ENCODE data around the gene DHX35.

Gene DHX35

DNA sequence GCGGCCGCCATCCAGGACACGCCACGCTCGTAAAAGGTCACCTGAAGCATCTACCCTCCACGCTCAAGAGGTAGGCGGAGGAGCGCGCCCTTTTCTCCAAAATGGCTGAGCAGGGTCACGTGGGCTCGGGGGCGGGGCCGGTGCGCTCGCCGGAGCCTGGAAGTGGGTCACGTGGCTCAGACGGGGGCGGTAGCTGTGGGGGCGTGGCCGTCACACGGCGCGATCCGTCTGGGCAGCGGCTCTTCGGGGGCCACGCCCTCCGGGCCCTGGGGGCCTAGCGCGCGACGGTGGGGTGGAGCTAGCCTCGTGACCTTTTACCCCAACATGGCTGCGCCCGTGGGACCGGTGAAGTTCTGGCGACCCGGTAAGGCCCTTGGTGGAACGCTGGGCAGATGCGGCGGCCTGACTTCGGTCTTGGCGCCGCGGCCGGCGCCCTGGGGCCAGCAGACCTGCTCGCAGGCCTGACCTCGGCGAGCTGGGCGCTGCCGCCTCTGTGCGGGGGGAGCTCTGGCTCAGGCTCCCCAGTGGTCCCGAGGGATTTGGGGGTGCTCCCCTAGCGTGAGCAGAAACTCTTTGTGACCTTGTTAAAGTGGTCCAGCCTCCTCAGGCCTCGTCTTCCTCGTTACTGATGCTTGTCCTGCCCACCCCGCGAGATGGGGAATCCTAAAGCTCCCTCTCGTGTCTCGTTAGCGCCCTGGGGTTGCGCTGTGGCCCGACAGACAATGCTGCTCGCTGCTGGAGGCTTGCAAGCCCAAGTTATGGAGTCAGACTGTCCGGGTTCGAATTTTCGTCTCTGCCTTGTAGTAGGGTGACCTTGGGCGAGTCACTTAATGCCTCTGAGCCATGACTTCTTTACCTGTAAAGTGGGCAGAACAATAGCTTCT lies at the start of gene DHX35:
Gene DHX35 (plus strand): TSS at position 301 of the 884 bp plus-strand sequence. CDS start 24 bp downstream, at position 325.
- peak; percentile 92 for TF ChIP-seq YY1 (IDR thresholded peaks at IDR 0.05; ENCODE audit: insufficient read depth, insufficient read length)
- no peak for TF ChIP-seq SUZ12 (IDR thresholded peaks at IDR 0.05; ENCODE audit: extremely low read depth, insufficient read depth, insufficient read length)
- TF ChIP-seq ZNF274 (IDR thresholded peaks at IDR 0.05; ENCODE audit: low read depth, low read length), result no peak
- H3K4me1 ChIP-seq (ENCODE audit: insufficient read depth, insufficient read length), result no peaks in the 10 kb centered on the region
- DNase-seq (ENCODE audit: low read depth, low spot score), result peak; percentile 99
- H3K9ac ChIP-seq (ENCODE audit: insufficient read length, low read depth), result peak within 1 kb of the TSS; percentile 97
- peak within 1 kb of the TSS; percentile 97 for H3K4me3 ChIP-seq (ENCODE audit: insufficient read length, low read depth)
- no peaks in the 10 kb centered on the region for H3K9me3 ChIP-seq (ENCODE audit: insufficient read depth, low read length)
- peaks cover 21% of the 10 kb centered on the region for H3K36me3 ChIP-seq (ENCODE audit: insufficient read depth, insufficient read length, low read length)
- H3K27me3 ChIP-seq (ENCODE audit: insufficient read depth, insufficient read length), result no peaks in the 10 kb centered on the region

GRCh38 chr20:38915355-38915754 lies 46.8 kb upstream of the DHX35 start:
- Histone ChIP-seq H3K4me3 (ENCODE audit: insufficient read length, low read depth) (no peak overlapping the region), H3K27me3 (ENCODE audit: insufficient read depth, insufficient read length) (no peaks in the 10 kb centered on the region), H3K4me1 (ENCODE audit: insufficient read depth, insufficient read length) (no peaks in the 10 kb centered on the region), H3K9ac (ENCODE audit: insufficient read length, low read depth) (no peak overlapping the region), H3K36me3 (ENCODE audit: insufficient read depth, insufficient read length, low read length) (peaks cover 11% of the 10 kb centered on the region), H3K9me3 (ENCODE audit: insufficient read depth, low read length) (no peaks in the 10 kb centered on the region)
- DNase-seq (ENCODE audit: low read depth, low spot score), result no peak
- TF ChIP-seq ZNF274 (IDR thresholded peaks at IDR 0.05; ENCODE audit: low read depth, low read length) (no peak), YY1 (IDR thresholded peaks at IDR 0.05; ENCODE audit: insufficient read depth, insufficient read length) (no peak), SUZ12 (IDR thresholded peaks at IDR 0.05; ENCODE audit: extremely low read depth, insufficient read depth, insufficient read length) (no peak)

DNA sequence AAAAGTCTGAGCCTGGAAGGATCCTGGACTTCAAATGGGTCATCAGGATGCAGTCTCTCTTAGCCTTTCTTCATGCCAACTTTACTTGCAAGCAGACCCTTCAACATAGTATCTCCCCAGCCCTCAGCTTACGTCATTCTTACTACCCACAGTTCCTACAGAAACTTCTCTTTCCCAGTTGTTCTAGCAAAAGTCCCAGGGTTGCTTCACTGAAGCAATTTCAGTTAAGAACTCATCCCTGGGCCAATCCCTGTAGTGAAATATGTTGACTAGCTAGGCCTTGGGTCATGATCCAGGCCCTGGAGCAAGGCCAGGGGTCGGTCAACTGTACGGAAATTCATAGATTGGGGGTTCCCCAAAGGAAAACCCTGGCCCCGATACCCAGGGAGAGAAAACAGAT lies 44.5 kb upstream of the DHX35 start:
- H3K27me3 ChIP-seq (ENCODE audit: insufficient read depth, insufficient read length), result no peaks in the 10 kb centered on the region
- H3K9me3 ChIP-seq (ENCODE audit: insufficient read depth, low read length), result no peaks in the 10 kb centered on the region
- TF ChIP-seq ZNF274 (IDR thresholded peaks at IDR 0.05; ENCODE audit: low read depth, low read length), result no peak
- TF ChIP-seq YY1 (IDR thresholded peaks at IDR 0.05; ENCODE audit: insufficient read depth, insufficient read length), result no peak
- TF ChIP-seq SUZ12 (IDR thresholded peaks at IDR 0.05; ENCODE audit: extremely low read depth, insufficient read depth, insufficient read length), result no peak
- no peak overlapping the region for H3K4me3 ChIP-seq (ENCODE audit: insufficient read length, low read depth)
- peaks cover 11% of the 10 kb centered on the region for H3K36me3 ChIP-seq (ENCODE audit: insufficient read depth, insufficient read length, low read length)
- H3K9ac ChIP-seq (ENCODE audit: insufficient read length, low read depth), result no peak overlapping the region
- no peak for DNase-seq (ENCODE audit: low read depth, low spot score)
- H3K4me1 ChIP-seq (ENCODE audit: insufficient read depth, insufficient read length), result peaks cover 2% of the 10 kb centered on the region

DNA sequence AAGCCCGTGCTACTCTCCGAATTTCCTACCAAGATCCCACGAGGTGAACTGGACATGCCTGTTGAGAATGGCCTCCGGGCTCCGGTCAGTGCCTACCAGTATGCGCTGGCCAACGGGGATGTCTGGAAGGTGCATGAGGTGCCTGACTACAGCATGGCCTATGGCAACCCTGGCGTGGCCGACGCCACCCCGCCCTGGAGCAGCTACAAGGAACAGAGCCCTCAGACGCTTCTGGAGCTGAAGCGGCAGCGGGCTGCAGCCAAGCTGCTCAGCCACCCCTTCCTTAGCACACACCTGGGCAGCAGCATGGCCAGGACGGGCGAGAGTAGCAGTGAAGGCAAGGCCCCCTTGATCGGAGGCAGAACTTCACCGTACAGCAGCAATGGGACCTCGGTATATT lies 44.0 kb upstream of the DHX35 start:
- peaks cover 2% of the 10 kb centered on the region for H3K4me1 ChIP-seq (ENCODE audit: insufficient read depth, insufficient read length)
- no peaks in the 10 kb centered on the region for H3K27me3 ChIP-seq (ENCODE audit: insufficient read depth, insufficient read length)
- peaks cover 11% of the 10 kb centered on the region for H3K36me3 ChIP-seq (ENCODE audit: insufficient read depth, insufficient read length, low read length)
- TF ChIP-seq YY1 (IDR thresholded peaks at IDR 0.05; ENCODE audit: insufficient read depth, insufficient read length) (no peak), SUZ12 (IDR thresholded peaks at IDR 0.05; ENCODE audit: extremely low read depth, insufficient read depth, insufficient read length) (no peak), ZNF274 (IDR thresholded peaks at IDR 0.05; ENCODE audit: low read depth, low read length) (no peak)
- H3K4me3 ChIP-seq (ENCODE audit: insufficient read length, low read depth), result no peak overlapping the region
- no peak for DNase-seq (ENCODE audit: low read depth, low spot score)
- H3K9ac ChIP-seq (ENCODE audit: insufficient read length, low read depth), result no peak overlapping the region
- H3K9me3 ChIP-seq (ENCODE audit: insufficient read depth, low read length), result no peaks in the 10 kb centered on the region

DNA sequence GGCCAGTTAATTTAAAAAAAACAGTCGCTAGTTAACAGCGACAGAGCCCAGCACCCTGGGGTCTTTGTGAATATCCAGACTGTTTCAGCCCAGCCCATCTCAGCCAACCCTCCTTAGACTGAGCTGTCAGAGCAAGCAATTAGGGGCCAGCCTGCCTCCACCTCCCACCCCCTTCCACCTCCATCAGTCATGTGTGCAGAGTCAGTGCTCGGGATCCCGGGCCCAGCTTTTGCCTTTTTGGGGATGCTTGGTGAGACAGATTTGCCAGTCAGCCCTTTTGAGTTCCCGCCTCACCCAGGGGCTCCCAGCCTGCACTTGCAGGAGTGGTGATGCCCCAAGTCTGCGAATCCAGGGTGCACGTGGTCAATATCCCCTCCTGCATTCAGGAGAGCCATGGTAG lies 42.5 kb upstream of the DHX35 start:
- DNase-seq (ENCODE audit: low read depth, low spot score), result no peak
- H3K9ac ChIP-seq (ENCODE audit: insufficient read length, low read depth), result no peak overlapping the region
- no peaks in the 10 kb centered on the region for H3K27me3 ChIP-seq (ENCODE audit: insufficient read depth, insufficient read length)
- peaks cover 2% of the 10 kb centered on the region for H3K4me1 ChIP-seq (ENCODE audit: insufficient read depth, insufficient read length)
- no peaks in the 10 kb centered on the region for H3K9me3 ChIP-seq (ENCODE audit: insufficient read depth, low read length)
- TF ChIP-seq SUZ12 (IDR thresholded peaks at IDR 0.05; ENCODE audit: extremely low read depth, insufficient read depth, insufficient read length), result no peak
- no peak for TF ChIP-seq ZNF274 (IDR thresholded peaks at IDR 0.05; ENCODE audit: low read depth, low read length)
- no peak for TF ChIP-seq YY1 (IDR thresholded peaks at IDR 0.05; ENCODE audit: insufficient read depth, insufficient read length)
- no peak overlapping the region for H3K4me3 ChIP-seq (ENCODE audit: insufficient read length, low read depth)
- H3K36me3 ChIP-seq (ENCODE audit: insufficient read depth, insufficient read length, low read length), result peaks cover 11% of the 10 kb centered on the region

GRCh38 chr20:38920411-38920810 lies 41.7 kb upstream of the DHX35 start:
- Histone ChIP-seq H3K9ac (ENCODE audit: insufficient read length, low read depth) (no peak overlapping the region), H3K4me1 (ENCODE audit: insufficient read depth, insufficient read length) (peaks cover 2% of the 10 kb centered on the region), H3K9me3 (ENCODE audit: insufficient read depth, low read length) (no peaks in the 10 kb centered on the region), H3K27me3 (ENCODE audit: insufficient read depth, insufficient read length) (no peaks in the 10 kb centered on the region), H3K36me3 (ENCODE audit: insufficient read depth, insufficient read length, low read length) (peaks cover 11% of the 10 kb centered on the region), H3K4me3 (ENCODE audit: insufficient read length, low read depth) (no peak overlapping the region)
- DNase-seq (ENCODE audit: low read depth, low spot score), result no peak
- TF ChIP-seq YY1 (IDR thresholded peaks at IDR 0.05; ENCODE audit: insufficient read depth, insufficient read length) (no peak), SUZ12 (IDR thresholded peaks at IDR 0.05; ENCODE audit: extremely low read depth, insufficient read depth, insufficient read length) (no peak), ZNF274 (IDR thresholded peaks at IDR 0.05; ENCODE audit: low read depth, low read length) (no peak)

GRCh38 chr20:38920851-38921250 lies 41.3 kb upstream of the DHX35 start:
- Histone ChIP-seq H3K9ac (ENCODE audit: insufficient read length, low read depth) (no peak overlapping the region), H3K27me3 (ENCODE audit: insufficient read depth, insufficient read length) (no peaks in the 10 kb centered on the region), H3K9me3 (ENCODE audit: insufficient read depth, low read length) (no peaks in the 10 kb centered on the region), H3K4me3 (ENCODE audit: insufficient read length, low read depth) (no peak overlapping the region), H3K4me1 (ENCODE audit: insufficient read depth, insufficient read length) (peaks cover 2% of the 10 kb centered on the region), H3K36me3 (ENCODE audit: insufficient read depth, insufficient read length, low read length) (peaks cover 11% of the 10 kb centered on the region)
- no peak for TF ChIP-seq YY1 (IDR thresholded peaks at IDR 0.05; ENCODE audit: insufficient read depth, insufficient read length)
- DNase-seq (ENCODE audit: low read depth, low spot score), result no peak
